IPS-20b (cell line): ENCODE results near the gene DAZAP1.

Source experiments
- H3K27ac ChIP-seq: one replicate; pipeline ENCODE4 v1.5.1; 2013; ENCODE audit warnings: low read length
- H3K27me3 ChIP-seq: 2 replicates; pipeline ENCODE4 v1.6.1; 2013; ENCODE audit warnings: mild to moderate bottlenecking, low read length, inconsistent platforms; ENCODE audit not compliant: insufficient read depth
- H3K36me3 ChIP-seq: 2 replicates; pipeline ENCODE4 v1.6.1; 2013; ENCODE audit warnings: low read depth, mild to moderate bottlenecking, inconsistent platforms, low read length, moderate library complexity; ENCODE audit not compliant: insufficient read depth
- H3K4me1 ChIP-seq: 2 replicates; pipeline ENCODE4 v1.6.1; 2013; ENCODE audit warnings: mild to moderate bottlenecking, control low read depth, inconsistent platforms, low read length, moderate library complexity; ENCODE audit not compliant: insufficient read depth
- H3K4me3 ChIP-seq: 2 replicates; pipeline ENCODE4 v1.5.1; 2013; ENCODE audit warnings: mild to moderate bottlenecking, low read length, inconsistent platforms
- H3K9ac ChIP-seq: 2 replicates; pipeline ENCODE4 v1.6.1; 2013; ENCODE audit warnings: low read depth, mild to moderate bottlenecking, inconsistent platforms, low read length, moderate library complexity
- H3K9me3 ChIP-seq: 2 replicates; pipeline ENCODE4 v1.6.1; 2013; ENCODE audit warnings: mild to moderate bottlenecking, low read depth, low read length, inconsistent platforms; ENCODE audit not compliant: insufficient read depth

DAZAP1 gene

DNA sequence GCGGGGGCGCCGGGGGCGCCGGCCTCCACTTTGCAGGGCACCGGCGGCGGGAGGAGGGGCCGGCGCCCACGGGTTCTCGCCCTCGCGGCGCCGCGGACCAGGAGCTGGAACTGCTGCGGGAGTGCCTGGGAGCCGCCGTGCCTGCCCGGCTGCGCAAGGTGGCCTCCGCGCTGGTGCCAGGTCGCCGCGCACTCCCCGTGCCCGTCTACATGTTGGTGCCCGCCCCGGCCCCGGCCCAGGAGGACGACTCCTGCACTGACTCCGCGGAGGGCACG, 59.8 kb downstream of the DAZAP1 start:
- Histone ChIP-seq H3K27ac (no peak overlapping the region), H3K36me3 (no peaks in the 10 kb centered on the region), H3K9me3 (no peaks in the 10 kb centered on the region), H3K27me3 (peaks cover 92% of the 10 kb centered on the region), H3K9ac (no peak overlapping the region), H3K4me3 (no peak overlapping the region; the same call in 1 of the 2 replicates), H3K4me1 (no peaks in the 10 kb centered on the region)

GRCh38 chr19:1467490-1468273, 60.3 kb downstream of the DAZAP1 start:
- Histone ChIP-seq H3K27me3 (peaks cover 97% of the 10 kb centered on the region), H3K4me3 (no peak overlapping the region)

GRCh38 chr19:1468274-1468820, 61.0 kb downstream of the DAZAP1 start:
- H3K4me3 ChIP-seq = no peak overlapping the region
- H3K9ac ChIP-seq = no peak overlapping the region
- no peaks in the 10 kb centered on the region for H3K36me3 ChIP-seq
- H3K4me1 ChIP-seq = no peaks in the 10 kb centered on the region
- H3K9me3 ChIP-seq = no peaks in the 10 kb centered on the region
- H3K27me3 ChIP-seq = peaks cover 100% of the 10 kb centered on the region
- no peak overlapping the region for H3K27ac ChIP-seq

More at GRCh38 chr19:1467490-1468273, 60.3 kb downstream of the DAZAP1 start:
- H3K9me3 ChIP-seq = no peaks in the 10 kb centered on the region
- H3K36me3 ChIP-seq = no peaks in the 10 kb centered on the region
- no peak overlapping the region for H3K9ac ChIP-seq
- no peaks in the 10 kb centered on the region for H3K4me1 ChIP-seq
- no peak overlapping the region for H3K27ac ChIP-seq

DNA sequence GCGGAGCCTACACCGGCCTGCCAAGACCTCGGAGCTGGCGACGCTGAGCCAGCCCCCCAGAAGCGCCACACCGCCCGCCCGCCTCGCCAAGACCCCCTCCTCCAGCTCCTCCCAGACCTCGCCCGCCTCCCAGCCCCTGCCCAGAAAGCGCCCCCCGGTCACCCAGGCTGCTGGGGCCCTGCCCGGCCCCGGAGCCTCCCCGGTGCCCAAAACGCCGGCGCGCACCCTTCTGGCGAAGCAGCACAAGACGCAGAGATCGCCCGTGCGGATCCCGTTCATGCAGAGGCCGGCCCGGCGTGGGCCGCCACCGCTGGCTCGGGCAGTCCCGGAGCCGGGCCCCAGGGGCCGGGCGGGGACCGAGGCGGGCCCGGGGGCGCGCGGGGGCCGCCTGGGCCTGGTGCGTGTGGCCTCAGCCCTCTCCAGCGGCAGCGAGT, 61.5 kb downstream of the DAZAP1 start:
- H3K27me3 ChIP-seq = peaks cover 100% of the 10 kb centered on the region

DNA sequence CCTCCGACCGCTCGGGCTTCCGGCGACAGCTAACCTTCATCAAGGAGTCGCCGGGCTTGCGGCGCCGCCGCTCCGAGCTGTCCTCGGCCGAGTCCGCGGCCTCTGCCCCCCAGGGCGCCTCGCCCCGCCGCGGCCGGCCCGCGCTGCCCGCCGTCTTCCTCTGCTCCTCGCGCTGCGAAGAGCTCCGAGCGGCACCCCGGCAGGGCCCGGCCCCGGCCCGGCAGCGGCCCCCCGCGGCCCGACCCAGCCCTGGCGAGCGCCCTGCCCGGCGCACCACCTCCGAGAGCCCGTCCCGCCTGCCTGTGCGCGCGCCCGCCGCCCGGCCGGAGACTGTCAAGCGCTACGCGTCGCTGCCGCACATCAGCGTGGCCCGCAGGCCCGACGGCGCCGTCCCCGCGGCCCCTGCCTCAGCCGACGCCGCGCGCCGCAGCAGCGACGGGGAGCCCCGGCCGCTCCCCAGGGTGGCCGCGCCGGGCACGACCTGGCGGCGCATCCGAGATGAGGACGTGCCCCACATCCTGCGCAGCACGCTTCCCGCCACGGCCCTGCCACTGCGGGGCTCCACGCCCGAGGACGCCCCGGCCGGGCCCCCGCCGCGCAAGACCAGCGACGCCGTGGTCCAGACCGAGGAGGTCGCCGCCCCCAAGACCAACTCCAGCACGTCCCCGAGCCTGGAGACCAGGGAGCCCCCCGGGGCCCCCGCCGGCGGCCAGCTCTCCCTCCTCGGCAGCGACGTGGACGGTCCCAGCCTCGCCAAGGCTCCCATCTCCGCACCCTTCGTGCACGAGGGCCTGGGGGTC, 62.1 kb downstream of the DAZAP1 start:
- Histone ChIP-seq H3K27me3 (peaks cover 94% of the 10 kb centered on the region), H3K27ac (no peak overlapping the region), H3K4me1 (no peaks in the 10 kb centered on the region), H3K9me3 (no peaks in the 10 kb centered on the region), H3K4me3 (no peak overlapping the region), H3K36me3 (no peaks in the 10 kb centered on the region), H3K9ac (no peak overlapping the region)

More for the DNA sequence above, 61.5 kb downstream of the DAZAP1 start:
- H3K9ac ChIP-seq = no peak overlapping the region
- no peaks in the 10 kb centered on the region for H3K36me3 ChIP-seq
- no peaks in the 10 kb centered on the region for H3K9me3 ChIP-seq
- no peaks in the 10 kb centered on the region for H3K4me1 ChIP-seq
- no peak overlapping the region for H3K27ac ChIP-seq
- no peak overlapping the region for H3K4me3 ChIP-seq

GRCh38 chr19:1470055-1470304, 62.6 kb downstream of the DAZAP1 start:
- no peaks in the 10 kb centered on the region for H3K36me3 ChIP-seq
- no peaks in the 10 kb centered on the region for H3K9me3 ChIP-seq
- no peak overlapping the region for H3K4me3 ChIP-seq
- no peaks in the 10 kb centered on the region for H3K4me1 ChIP-seq
- peaks cover 89% of the 10 kb centered on the region for H3K27me3 ChIP-seq
- H3K9ac ChIP-seq = no peak overlapping the region
- H3K27ac ChIP-seq = no peak overlapping the region

GRCh38 chr19:1470305-1471009, 63.1 kb downstream of the DAZAP1 start:
- peak overlapping the region; percentile 54; the same call in 1 of the 2 replicates for H3K4me3 ChIP-seq
- H3K36me3 ChIP-seq = no peaks in the 10 kb centered on the region
- H3K4me1 ChIP-seq = no peaks in the 10 kb centered on the region
- H3K9me3 ChIP-seq = no peaks in the 10 kb centered on the region
- no peak overlapping the region for H3K9ac ChIP-seq
- no peak overlapping the region for H3K27ac ChIP-seq
- H3K27me3 ChIP-seq = peaks cover 84% of the 10 kb centered on the region

DNA sequence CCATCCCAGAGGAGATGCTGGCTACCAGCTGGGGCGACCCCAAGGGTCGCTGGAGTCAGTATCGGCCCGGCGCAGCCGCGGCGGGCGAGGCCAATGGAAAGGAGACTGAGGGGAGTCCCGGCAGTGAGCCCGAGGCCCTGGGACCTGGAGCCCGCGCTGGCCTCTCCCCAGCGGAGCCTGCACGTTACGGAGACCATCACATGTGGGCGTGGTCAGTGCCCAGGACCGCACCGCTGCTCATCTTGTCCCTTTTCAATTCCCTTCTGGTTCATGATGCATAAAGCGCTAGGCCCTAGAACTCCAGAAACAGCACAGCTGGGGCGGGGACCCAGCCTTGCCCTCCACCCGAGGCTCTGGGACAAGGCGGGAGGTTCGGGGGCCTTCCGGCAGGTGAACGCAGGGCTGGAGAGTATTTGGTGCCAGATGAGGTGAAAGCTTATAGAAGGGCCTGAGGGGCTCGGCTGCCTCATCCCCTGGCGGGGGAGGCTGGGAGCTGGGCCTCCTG, 63.7 kb downstream of the DAZAP1 start:
- Histone ChIP-seq H3K27ac (no peak overlapping the region), H3K27me3 (peaks cover 78% of the 10 kb centered on the region), H3K4me3 (peak overlapping the region; percentile 54; the same call in 1 of the 2 replicates), H3K36me3 (no peaks in the 10 kb centered on the region), H3K9ac (no peak overlapping the region), H3K4me1 (no peaks in the 10 kb centered on the region), H3K9me3 (no peaks in the 10 kb centered on the region)

DNA sequence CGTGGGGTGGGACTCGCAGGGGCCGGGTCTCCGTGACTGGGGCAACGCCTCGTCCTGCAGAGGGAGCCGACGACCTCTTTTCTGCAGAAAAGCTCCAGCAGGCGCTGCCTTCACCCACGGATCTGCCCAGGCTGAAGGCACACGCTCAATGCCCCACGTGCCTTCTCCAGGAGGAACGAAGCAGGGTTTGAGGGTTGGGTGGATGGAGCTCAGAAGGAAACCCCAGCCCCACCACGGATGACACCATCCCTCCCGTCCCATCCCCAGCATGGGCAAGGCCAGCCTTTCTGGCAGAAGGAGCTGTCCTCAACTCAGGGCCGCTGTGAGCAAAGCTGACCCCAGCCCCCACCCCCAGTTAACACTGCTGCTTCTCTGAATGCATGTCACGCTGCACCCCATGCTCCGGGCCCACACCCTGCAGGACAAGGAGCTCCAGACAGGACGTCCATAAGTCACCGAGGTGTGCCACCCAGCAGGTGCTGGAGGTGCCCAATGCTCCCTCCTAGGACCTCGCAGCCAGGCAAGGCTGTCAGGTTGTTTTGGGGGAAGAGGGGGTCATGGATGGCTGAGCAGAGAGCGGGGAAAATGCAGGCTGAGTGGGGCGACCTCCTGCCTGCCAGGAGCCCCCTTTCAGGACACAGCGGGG, 64.3 kb downstream of the DAZAP1 start:
- no peak overlapping the region for H3K4me3 ChIP-seq
- no peaks in the 10 kb centered on the region for H3K36me3 ChIP-seq
- no peaks in the 10 kb centered on the region for H3K9me3 ChIP-seq
- no peak overlapping the region for H3K27ac ChIP-seq
- H3K4me1 ChIP-seq = no peaks in the 10 kb centered on the region
- peaks cover 72% of the 10 kb centered on the region for H3K27me3 ChIP-seq
- H3K9ac ChIP-seq = no peak overlapping the region

DNA sequence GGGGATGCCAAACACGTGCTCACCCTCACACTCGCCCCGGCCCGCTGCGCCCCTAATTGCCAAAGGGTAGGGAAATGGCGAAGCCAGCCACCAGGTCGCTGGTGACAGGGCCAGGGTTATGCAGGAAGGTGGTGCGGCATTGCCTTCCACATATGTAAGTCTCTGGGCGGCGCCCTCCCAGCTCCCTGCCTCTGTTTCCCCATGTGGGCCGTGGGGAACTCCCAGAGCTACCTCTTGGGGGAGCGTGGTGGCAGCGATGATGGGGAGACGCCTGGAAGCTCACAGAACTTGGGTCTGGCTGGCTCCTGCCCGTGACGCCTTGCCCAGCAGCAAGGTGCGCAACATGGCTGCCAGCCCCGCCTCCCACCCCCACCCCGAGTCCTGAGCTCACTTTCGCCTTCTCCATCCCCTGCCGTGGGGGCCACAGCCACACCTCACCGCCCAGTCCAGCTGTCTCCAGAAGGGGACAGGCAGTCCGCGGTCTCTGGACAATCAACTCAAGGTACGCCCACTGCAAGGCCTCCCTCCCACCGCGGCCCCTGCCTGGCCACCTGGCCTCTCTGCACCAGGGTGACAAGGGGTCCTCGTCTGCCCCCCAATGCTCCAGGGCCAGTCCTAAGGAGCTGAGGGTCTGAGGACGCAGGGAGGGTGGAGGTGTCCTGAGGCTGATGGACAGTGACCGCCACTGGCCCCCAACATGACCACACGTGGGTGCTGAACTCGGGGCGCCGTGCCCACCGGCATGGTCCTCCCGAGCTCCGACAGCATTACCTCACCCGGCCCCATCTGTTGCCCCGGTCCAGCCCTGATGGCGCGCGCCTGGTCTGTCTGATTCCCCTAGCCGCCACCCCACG, 65.1 kb downstream of the DAZAP1 start:
- H3K27ac ChIP-seq = no peak overlapping the region
- H3K36me3 ChIP-seq = no peaks in the 10 kb centered on the region
- no peaks in the 10 kb centered on the region for H3K9me3 ChIP-seq
- H3K27me3 ChIP-seq = peaks cover 64% of the 10 kb centered on the region
- H3K9ac ChIP-seq = no peak overlapping the region
- no peak overlapping the region for H3K4me3 ChIP-seq
- H3K4me1 ChIP-seq = no peaks in the 10 kb centered on the region
